GM12878 (cell line): ENCODE results near the gene BHLHA15. TPM values are rescaled to one million over a fixed set of nuclear protein-coding genes. Genes with fewer than 3 reads are reported as not detected.

Experiments used
- ATAC-seq: fragments of 200-7000 bp; cut with Tn5 transposase; 3 replicates; pipeline ENCODE4 v1.9.1; 2020; ENCODE audit warnings: mild to moderate bottlenecking, moderate library complexity
- BruUV-seq: library from RNA; stranded (reverse); fragments of 400-500 nt; replicated peaks from 2 replicates; lab custom pipeline; 2021; lab: Mats Ljungman, UMichigan
- CTCF ChIA-PET: fragments of 300-600 bp; sonication (Branson Sonifier 250); formaldehyde crosslinking; extraction: SDS; loops from one replicate; lab custom pipeline; 2021; ENCODE audit warnings: inconsistent platforms; lab: Yijun Ruan, JAX
- POLR2A ChIA-PET: fragments of 350-600 bp; formaldehyde crosslinking; extraction: SDS; loops from one replicate; lab custom pipeline; 2021; ENCODE audit warnings: inconsistent platforms; lab: Charles Lee
- RAD21 ChIA-PET: fragments of 300-600 bp; sonication (Branson Sonifier 250); formaldehyde crosslinking; loops from one replicate; lab custom pipeline; 2023; ENCODE audit warnings: antibody characterized with exemption; ENCODE audit not compliant: unreplicated experiment; lab: Charles Lee
- SMC1A ChIA-PET: fragments of 300-600 bp; sonication (Branson Sonifier 250); formaldehyde crosslinking; loops from one replicate; lab custom pipeline; 2023; ENCODE audit not compliant: unreplicated experiment, uncharacterized antibody; lab: Charles Lee
- DNase-seq: peaks from one replicate; pipeline ENCODE4 v3.0.0-alpha.2; 2011; ENCODE audit warnings: low read depth, low spot score
- FAIRE-seq: peaks from 3 replicates; lab custom pipeline; 2011; peaks lifted over from hg19 to GRCh38; lab: Jason Lieb, UNC
- H2AFZ ChIP-seq: 2 replicates; pipeline ENCODE4 v1.6.0; 2011; ENCODE audit warnings: low read depth, low read length, control low read depth; ENCODE audit not compliant: control insufficient read depth
- H3K27ac ChIP-seq: 2 replicates; pipeline ENCODE4 v1.5.1; 2011; ENCODE audit warnings: control low read depth; ENCODE audit not compliant: control insufficient read depth, insufficient read depth
- H3K27me3 ChIP-seq, 2 experiments: replicated peaks in 1 of 2; 2 replicates each; pipeline versions ENCODE4 v1.6.0 to v1.6.1; 2011; ENCODE audit warnings: low read length in 1 of 2; ENCODE audit not compliant: control insufficient read depth in 2 of 2, insufficient read depth in 2 of 2
- H3K36me3 ChIP-seq, 2 experiments: 2 replicates each; pipeline ENCODE4 v1.5.1; 2011; ENCODE audit warnings: low read length in 1 of 2; ENCODE audit not compliant: control insufficient read depth in 2 of 2, insufficient read depth in 2 of 2
- H3K4me1 ChIP-seq: 2 replicates; pipeline ENCODE4 v1.6.1; 2011; ENCODE audit warnings: mild to moderate bottlenecking, low read length, moderate library complexity, mixed read lengths; ENCODE audit not compliant: control insufficient read depth, insufficient read depth
- H3K4me2 ChIP-seq: 2 replicates; pipeline ENCODE4 v1.6.0; 2011; ENCODE audit warnings: control low read depth; ENCODE audit not compliant: control insufficient read depth, insufficient read depth
- H3K4me3 ChIP-seq: fragments of 200-600 bp; sonication (generic); 2 replicates; pipeline ENCODE4 v1.5.1; 2016
- H3K79me2 ChIP-seq: 2 replicates; pipeline ENCODE4 v1.6.0; 2011; ENCODE audit warnings: low read length; ENCODE audit not compliant: control insufficient read depth, insufficient read depth
- H3K9ac ChIP-seq: 2 replicates; pipeline ENCODE4 v1.8.0; 2011; ENCODE audit warnings: low read length, control low read depth, mixed read lengths; ENCODE audit not compliant: control insufficient read depth, insufficient read depth
- H3K9me3 ChIP-seq: replicated peaks from 3 replicates; pipeline ENCODE4 v1.5.1; 2011; ENCODE audit warnings: mild to moderate bottlenecking, low read length; ENCODE audit not compliant: control insufficient read depth, insufficient read depth
- H4K20me1 ChIP-seq: 2 replicates; pipeline ENCODE4 v1.6.0; 2011; ENCODE audit not compliant: control insufficient read depth, insufficient read depth
- E2F4 ChIP-seq: IDR thresholded peaks from 2 replicates; pipeline ENCODE4 v1.6.1; 2012; ENCODE audit warnings: low read depth, low read length, improper control_type of control experiment
- EP300 ChIP-seq, 2 experiments: fragments of 150-350 bp in 1 of 2; IDR thresholded peaks; 2 replicates each; pipeline ENCODE4 v1.6.1; 2011 to 2012; ENCODE audit warnings: low read depth in 2 of 2, low read length in 2 of 2, borderline replicate concordance in 1 of 2, improper control_type of control experiment in 1 of 2, inconsistent platforms in 1 of 2; ENCODE audit not compliant: control insufficient read depth in 1 of 2
- HDAC2 ChIP-seq: fragments of 200-600 bp; sonication (generic); IDR thresholded peaks from 2 replicates; pipeline ENCODE4 v1.6.1; 2017
- POLR2A ChIP-seq: IDR thresholded peaks from 2 replicates; pipeline ENCODE4 v1.6.1; 2011; ENCODE audit warnings: low read depth, mild to moderate bottlenecking, low read length
- RAD51 ChIP-seq: fragments of 450-650 bp; IDR thresholded peaks from 2 replicates; pipeline ENCODE4 v1.6.1; 2016; ENCODE audit warnings: moderate library complexity, mild to moderate bottlenecking, inconsistent platforms
- STAT1 ChIP-seq: fragments of 450-650 bp; conservative IDR thresholded peaks from 2 replicates; pipeline ENCODE4 v1.6.1; 2014; ENCODE audit warnings: antibody characterized with exemption, mild to moderate bottlenecking
- WGBS: methylation state at CpG from one replicate; pipeline ENCODE4 v1.1.6; 2016; ENCODE audit warnings: low lambda C conversion rate; ENCODE audit not compliant: insufficient replicate concordance, insufficient coverage; ENCODE audit errors: missing lambda C conversion rate; 5-methylcytosine and 5-hydroxymethylcytosine counted together
- in situ Hi-C: fragments of 300-500 bp; cut with MboI; formaldehyde crosslinking; loops from 9 replicates; pipeline ENCODE4 v1.14.3; 2018; ENCODE audit warnings: mixed read lengths
- intact Hi-C: fragments of 100-400 bp; cut with micrococcal nuclease; formaldehyde crosslinking; loops from one replicate; pipeline ENCODE4 v1.14.2; 2022; ENCODE audit not compliant: unreplicated experiment
- polyA plus RNA-seq, 11 experiments: library from polyadenylated mRNA; depleted of rRNA in 4 of 11; unstranded in 6 of 11; stranded (reverse) in 5 of 11; fragments of >200 nt; fragmentation: Nextera tagmentation in 4 of 11; fragmentation: Illumina TruSeq in 1 of 11; extraction: Ambion mirVana in 4 of 11; extraction: Trizol in 1 of 11; gene quantifications; 1 replicate in 1 of 11; 2 replicates in 10 of 11; pipeline versions ENCODE4 v1.2.1 to v1.2.3, GENCODE V29; 2011 to 2016; ENCODE audit warnings: inconsistent platforms in 2 of 11, missing spikeins in 2 of 11, low read depth in 1 of 11
- total RNA-seq, 4 experiments: library from RNA; depleted of rRNA in 3 of 4; stranded (reverse); fragments of >200 nt in 3 of 4; fragmentation: Illumina TruSeq in 1 of 4; extraction: Trizol in 1 of 4; gene quantifications; 2 replicates each; pipeline versions ENCODE4 v1.2.1 to v1.2.3, GENCODE V29; 2013 to 2021

The BHLHA15 gene
- total and polyA plus RNA-seq, 10 of the 15 experiments (the other 5 are each of a cell fraction or from before 2014, with no cell fraction given), result 0.54 to 4.2 (median 2.5) TPM; not detected in 4

- ChIA-PET RAD21 (no interaction called here), POLR2A (no interaction called here), SMC1A (no interaction called here), CTCF (no interaction called here)
- 97% methylated on average over 26 of the region's 27 CpGs for WGBS
- DNase-seq (no peak), ATAC-seq (no peak), FAIRE-seq (no peak)
- in situ Hi-C loops (no loop called here), intact Hi-C loops (no loop called here)
- Histone ChIP-seq H3K4me3 (no peak overlapping the region), H3K4me2 (no peak overlapping the region), H3K36me3 (no peaks in the 10 kb centered on the region), H4K20me1 (no peaks in the 10 kb centered on the region), H3K79me2 (no peaks in the 10 kb centered on the region), H3K4me1 (peaks cover 16% of the 10 kb centered on the region), H2AFZ (no peak overlapping the region), H3K27me3 (no peaks in the 10 kb centered on the region), H3K9me3 (no peaks in the 10 kb centered on the region), H3K9ac (no peak overlapping the region), H3K27ac (no peak overlapping the region)
- BruUV-seq, result no TSS peak
- TF ChIP-seq HDAC2 (no peak), EP300 (IDR thresholded peaks at IDR 0.05; ENCODE audit: borderline replicate concordance in 1 of 2, control insufficient read depth in 1 of 2, low read depth in 2 of 2, low read length in 2 of 2) (no peak), POLR2A (peak; percentile 42; the same call in 1 of the 2 replicates)
These were observed 3.6 kb downstream of the BHLHA15 start for GRCh38 chr7:98214811-98215321.

GRCh38 chr7:98215561-98216495 lies 4.6 kb downstream of the BHLHA15 start:
- DNase-seq (no peak), ATAC-seq (no peak), FAIRE-seq (no peak)
- H3K4me1 ChIP-seq, result peaks cover 24% of the 10 kb centered on the region
- ChIA-PET POLR2A (no interaction called here), CTCF (no interaction called here), SMC1A (no interaction called here), RAD21 (no interaction called here)
- TF ChIP-seq RAD51, result no peak
- no peak for TF ChIP-seq STAT1
- no peak for TF ChIP-seq E2F4
- H3K36me3 ChIP-seq, result no peaks in the 10 kb centered on the region
- no peak overlapping the region for H3K27ac ChIP-seq
- no peaks in the 10 kb centered on the region for H3K79me2 ChIP-seq
- BruUV-seq, result TSS peak; percentile 77
- no peaks in the 10 kb centered on the region for H3K9me3 ChIP-seq
- H2AFZ ChIP-seq, result no peak overlapping the region
- H3K4me3 ChIP-seq, result no peak overlapping the region
- H3K9ac ChIP-seq, result no peak overlapping the region
- no peak overlapping the region for H3K4me2 ChIP-seq
- no peaks in the 10 kb centered on the region for H3K27me3 ChIP-seq
- intact Hi-C loops (no loop called here), in situ Hi-C loops (no loop called here)
- H4K20me1 ChIP-seq, result no peaks in the 10 kb centered on the region
- WGBS, result 95% methylated on average over 32 of the region's 32 CpGs
